ENCODE results near the gene IFNG-AS1.

The IFNG-AS1 gene

GRCh38 chr12:68040450-68041075 is 51.3 kb downstream of the IFNG-AS1 start:
- Histone ChIP-seq H3K27ac (no peak overlapping the region), H3K4me3 (no peak overlapping the region)
- DNase-seq (ENCODE audit: low spot score) = no peak
- TF ChIP-seq CTCF (IDR thresholded peaks at IDR 0.05) = peak; percentile 72

- Histone ChIP-seq H3K27ac (no peak overlapping the region), H3K4me3 (no peak overlapping the region)
- TF ChIP-seq CTCF (IDR thresholded peaks at IDR 0.05) = no peak
- no peak for DNase-seq (ENCODE audit: low spot score)
These were observed 53.0 kb downstream of the IFNG-AS1 start for GRCh38 chr12:68042212-68042699.

- no peak for DNase-seq (ENCODE audit: low spot score)
- TF ChIP-seq CTCF (IDR thresholded peaks at IDR 0.05) = no peak
- no peak overlapping the region for H3K27ac ChIP-seq
- no peak overlapping the region for H3K4me3 ChIP-seq
These were observed 54.2 kb downstream of the IFNG-AS1 start for GRCh38 chr12:68043435-68043834.

GRCh38 chr12:68048648-68049297 is 59.5 kb downstream of the IFNG-AS1 start:
- Histone ChIP-seq H3K27ac (no peak overlapping the region), H3K4me3 (no peak overlapping the region)
- DNase-seq (ENCODE audit: low spot score) = no peak
- no peak for TF ChIP-seq CTCF (IDR thresholded peaks at IDR 0.05)

GRCh38 chr12:68056300-68056699 is 67.1 kb downstream of the IFNG-AS1 start:
- Histone ChIP-seq H3K4me3 (no peak overlapping the region), H3K27ac (no peak overlapping the region)
- no peak for DNase-seq (ENCODE audit: low spot score)
- TF ChIP-seq CTCF (IDR thresholded peaks at IDR 0.05) = no peak

GRCh38 chr12:68063900-68064590 is 74.8 kb downstream of the IFNG-AS1 start:
- Histone ChIP-seq H3K27ac (no peak overlapping the region), H3K4me3 (no peak overlapping the region)
- no peak for TF ChIP-seq CTCF (IDR thresholded peaks at IDR 0.05)
- DNase-seq (ENCODE audit: low spot score) = no peak

Data from coronary artery (tissue), 2 donors.